HepG2 (cell line): ENCODE data around the gene UBE2H. TPM values are rescaled to one million over a fixed set of nuclear protein-coding genes. Genes with fewer than 3 reads are reported as not detected.

ENCODE experiments used
- ATAC-seq: fragments of 200-7000 bp; cut with Tn5 transposase; 3 replicates; pipeline ENCODE4 v1.9.1; 2020; ENCODE audit warnings: mild to moderate bottlenecking, moderate library complexity
- BruUV-seq: library from RNA; stranded (reverse); fragments of 400-500 nt; replicated peaks from 2 replicates; lab custom pipeline; 2021; lab: Mats Ljungman, UMichigan
- CTCF ChIA-PET: fragments of 300-600 bp; formaldehyde crosslinking; extraction: SDS; loops from one replicate; lab custom pipeline; 2021; ENCODE audit warnings: low total read pairs, inconsistent platforms, low intra/inter-chr PET ratio; lab: Yijun Ruan, JAX
- POLR2A ChIA-PET: fragments of 350-600 bp; sonication (Branson Sonifier 250); formaldehyde crosslinking; loops from one replicate; lab custom pipeline; 2020; ENCODE audit warnings: antibody characterized with exemption, inconsistent platforms; lab: Yijun Ruan, JAX
- DNase-seq: peaks from one replicate; pipeline ENCODE4 v3.0.0-alpha.2; 2015; ENCODE audit warnings: low spot score
- FAIRE-seq: peaks from 3 replicates; lab custom pipeline; 2011; peaks lifted over from hg19 to GRCh38; lab: Jason Lieb, UNC
- H2AFZ ChIP-seq: one replicate; pipeline ENCODE4 v1.6.1; 2011; ENCODE audit warnings: low read length, inconsistent platforms
- H3K27ac ChIP-seq: fragments of 300-600 bp; 3 replicates; pipeline ENCODE4 v1.8.0; 2011; ENCODE audit warnings: mixed run types, mild to moderate bottlenecking, mixed read lengths, low read length, inconsistent platforms; ENCODE audit not compliant: insufficient read depth; ENCODE audit errors: extremely low read length
- H3K27me3 ChIP-seq, 2 experiments: fragments of 200-600 bp in 1 of 2; 2 replicates in 1 of 2; 3 replicates in 1 of 2; pipeline versions ENCODE4 v1.6.0 to v1.8.0; 2011; ENCODE audit warnings: low read length in 2 of 2, mild to moderate bottlenecking in 2 of 2, moderate library complexity in 2 of 2, inconsistent platforms in 1 of 2; ENCODE audit not compliant: insufficient read depth in 2 of 2, control insufficient read depth in 1 of 2
- H3K36me3 ChIP-seq, 2 experiments: fragments of 200-600 bp in 1 of 2; replicated peaks in 1 of 2; 2 replicates in 1 of 2; 3 replicates in 1 of 2; pipeline versions ENCODE4 v1.5.1 to v1.8.0; 2011; ENCODE audit warnings: low read length in 2 of 2, inconsistent platforms in 1 of 2; ENCODE audit not compliant: insufficient read depth in 2 of 2, control insufficient read depth in 1 of 2
- H3K4me1 ChIP-seq: 2 replicates; pipeline ENCODE4 v1.5.1; 2012; ENCODE audit warnings: low read length, inconsistent platforms; ENCODE audit not compliant: insufficient read depth
- H3K4me2 ChIP-seq: 2 replicates; pipeline ENCODE4 v1.6.0; 2011; ENCODE audit warnings: low read depth, low read length, inconsistent platforms
- H3K4me3 ChIP-seq, 3 experiments: fragments of 200-600 bp in 1 of 3; sonication (generic), shearing (Covaris generic) in 1 of 3; replicated peaks in 1 of 3; 2 replicates each; pipeline ENCODE4 v1.5.1; 2011 to 2016; ENCODE audit warnings: low read length in 3 of 3, inconsistent platforms in 2 of 3, low read depth in 2 of 3, mild to moderate bottlenecking in 2 of 3, control low read depth in 1 of 3, mixed read lengths in 1 of 3; ENCODE audit not compliant: insufficient read depth in 1 of 3
- H3K79me2 ChIP-seq: one replicate; pipeline ENCODE4 v1.6.1; 2011; ENCODE audit warnings: low read length, inconsistent platforms; ENCODE audit not compliant: insufficient read depth
- H3K9ac ChIP-seq: 2 replicates; pipeline ENCODE4 v1.6.0; 2011; ENCODE audit warnings: mild to moderate bottlenecking, low read depth, low read length, inconsistent platforms; ENCODE audit not compliant: insufficient read depth
- H3K9me3 ChIP-seq: 2 replicates; pipeline ENCODE4 v1.5.1; 2012; ENCODE audit warnings: mild to moderate bottlenecking, low read length
- H4K20me1 ChIP-seq: 2 replicates; pipeline ENCODE4 v1.6.0; 2011; ENCODE audit warnings: inconsistent platforms, mild to moderate bottlenecking, low read length, moderate library complexity; ENCODE audit not compliant: insufficient read depth
- BHLHE40 ChIP-seq: IDR thresholded peaks from 2 replicates; pipeline ENCODE4 v1.6.1; 2011; ENCODE audit warnings: low read length, improper control_type of control experiment
- ELF3 ChIP-seq: IDR thresholded peaks from 2 replicates; pipeline ENCODE4 v1.6.1; 2016; ENCODE audit warnings: missing genetic modification reagents, missing compliant biosample characterization
- EP300 ChIP-seq, 3 experiments: sonication (generic) in 1 of 3; formaldehyde crosslinking in 1 of 3; IDR thresholded peaks; 2 replicates each; pipeline versions ENCODE4 v1.5.1 to v1.6.1; 2011 to 2020; ENCODE audit warnings: low read depth in 2 of 3, low read length in 2 of 3, borderline replicate concordance in 1 of 3, improper control_type of control experiment in 1 of 3, mild to moderate bottlenecking in 1 of 3, missing genetic modification reagents in 1 of 3, moderate library complexity in 1 of 3
- SOX5 ChIP-seq: IDR thresholded peaks from 2 replicates; pipeline ENCODE4 v1.6.1; 2016; ENCODE audit warnings: borderline replicate concordance
- SP4 ChIP-seq: sonication (generic); formaldehyde crosslinking; IDR thresholded peaks from 2 replicates; pipeline ENCODE4 v1.8.1; 2023; ENCODE audit warnings: mild to moderate bottlenecking, missing genetic modification reagents
- TMF1 ChIP-seq: sonication (generic); formaldehyde crosslinking; IDR thresholded peaks from 2 replicates; pipeline ENCODE4 v1.8.1; 2022; ENCODE audit warnings: low read depth, missing genetic modification reagents
- TOPORS ChIP-seq: sonication (generic); formaldehyde crosslinking; IDR thresholded peaks from 2 replicates; pipeline ENCODE4 v1.8.0; 2023; ENCODE audit warnings: mild to moderate bottlenecking, missing genetic modification reagents
- ZBTB14 ChIP-seq: sonication (generic); formaldehyde crosslinking; IDR thresholded peaks from 2 replicates; pipeline ENCODE4 v1.4.0; 2020; ENCODE audit warnings: missing genetic modification reagents
- ZNF10 ChIP-seq: sonication (generic); formaldehyde crosslinking; IDR thresholded peaks from 2 replicates; pipeline ENCODE4 v1.4.0; 2020; ENCODE audit warnings: mild to moderate bottlenecking, low read depth, missing genetic modification reagents, borderline replicate concordance
- ZNF678 ChIP-seq: sonication (generic); formaldehyde crosslinking; IDR thresholded peaks from 2 replicates; pipeline ENCODE4 v1.4.0; 2020; ENCODE audit warnings: mild to moderate bottlenecking, missing genetic modification reagents
- WGBS: methylation state at CpG from one replicate; pipeline ENCODE4 v1.1.6; 2017; ENCODE audit warnings: low lambda C conversion rate; 5-methylcytosine and 5-hydroxymethylcytosine counted together
- in situ Hi-C: cut with HindIII; loops from 2 replicates; pipeline ENCODE4 v1.10.0; 2017; ENCODE audit warnings: low pct_unique_long_range_greater_than_20kb; ENCODE audit not compliant: extremely low pct_ligation_motif_present
- intact Hi-C: fragments of 100-400 bp; cut with micrococcal nuclease; formaldehyde crosslinking; loops from one replicate; pipeline ENCODE4 v1.10.0; 2022; ENCODE audit not compliant: unreplicated experiment
- polyA plus RNA-seq, 8 experiments: library from polyadenylated mRNA; depleted of rRNA in 3 of 8; stranded (reverse) in 7 of 8; unstranded in 1 of 8; fragments of >200 nt; fragmentation: Illumina TruSeq in 4 of 8; extraction: Trizol in 4 of 8; gene quantifications; 2 replicates each; pipeline versions ENCODE4 v1.2.1 to v1.2.3, GENCODE V29; 2011 to 2016; ENCODE audit warnings: low read depth in 4 of 8, missing spikeins in 1 of 8, mixed read lengths in 1 of 8; ENCODE audit not compliant: insufficient read depth in 1 of 8
- total RNA-seq, 5 experiments: library from RNA; depleted of rRNA; stranded (reverse); fragments of >200 nt; fragmentation: Illumina TruSeq; extraction: Trizol; gene quantifications; 2 replicates each; pipeline ENCODE4 v1.2.3, GENCODE V29; 2016; ENCODE audit warnings: low read depth in 1 of 5

UBE2H gene
- total and polyA plus RNA-seq, 2 of the 13 experiments (the other 11 are each of a cell fraction or from before 2014, with no cell fraction given) = 15.5 to 40.1 TPM

GRCh38 chr7:129789652-129790051 is 163.1 kb downstream of the UBE2H start:
- TF ChIP-seq BHLHE40 = no peak
- no peak for TF ChIP-seq SP4 (CRISPR knock-in tag)
- TF ChIP-seq SOX5 (CRISPR knock-in tag) = no peak
- no peak for TF ChIP-seq ELF3 (CRISPR knock-in tag)
- TF ChIP-seq TMF1 (CRISPR knock-in tag) = no peak
- TF ChIP-seq TOPORS = no peak
- TF ChIP-seq ZBTB14 (CRISPR knock-in tag) = no peak
- TF ChIP-seq EP300 (IDR thresholded peaks at IDR 0.05; ENCODE audit: low read depth in 2 of 2, low read length in 2 of 2) = no peak
- no peak for TF ChIP-seq EP300 (CRISPR knock-in tag; IDR thresholded peaks at IDR 0.05; ENCODE audit: borderline replicate concordance)
- TF ChIP-seq ZNF10 (CRISPR knock-in tag) = no peak
- TF ChIP-seq ZNF678 (CRISPR knock-in tag) = no peak
- intact Hi-C loops (no loop called here), in situ Hi-C loops (no loop called here)
- ChIA-PET CTCF (no interaction called here), POLR2A (no interaction called here)
- DNase-seq = no peak
- no peaks in the 10 kb centered on the region for H3K36me3 ChIP-seq
- H3K27me3 ChIP-seq = peaks cover 14 to 52% of the 10 kb centered on the region in 2 experiments; a peak in 4 of 5 replicates
- no peak for FAIRE-seq
- H4K20me1 ChIP-seq = no peaks in the 10 kb centered on the region
- H2AFZ ChIP-seq = no peak overlapping the region
- WGBS = 0% methylated on average over 1 of the region's 1 CpG
- BruUV-seq = no TSS peak
- no peaks in the 10 kb centered on the region for H3K79me2 ChIP-seq
- H3K4me2 ChIP-seq = no peak overlapping the region
- ATAC-seq = no peak
- no peaks in the 10 kb centered on the region for H3K9me3 ChIP-seq
- H3K4me3 ChIP-seq = no peak overlapping the region
- H3K9ac ChIP-seq = no peak overlapping the region
- peaks cover 15% of the 10 kb centered on the region for H3K4me1 ChIP-seq
- H3K27ac ChIP-seq = no peak overlapping the region
